HG02970 (cell line): Measurements from ENCODE around the gene DFFB.

Experiments
- ATAC-seq: cut with Tn5 transposase; IDR thresholded peaks from one replicate; pipeline ENCODE4 v1.9.1; 2021; ENCODE audit warnings: mild to moderate bottlenecking, moderate library complexity, moderate number of reproducible peaks; ENCODE audit not compliant: unreplicated experiment, low FRiP score

Gene DFFB

GRCh38 chr1:3894626-3895278 lies 37.5 kb downstream of the DFFB start:
- no peak for ATAC-seq

- ATAC-seq, result no peak
Observed at GRCh38 chr1:3895279-3895950, 38.1 kb downstream of the DFFB start.

- no peak for ATAC-seq
Observed at GRCh38 chr1:3895951-3896325, 38.7 kb downstream of the DFFB start.

- ATAC-seq, result no peak
Observed at GRCh38 chr1:3896396-3897000, 39.2 kb downstream of the DFFB start.

- ATAC-seq, result no peak
Observed at GRCh38 chr1:3898475-3898735, 41.1 kb downstream of the DFFB start.

GRCh38 chr1:3898994-3899753 lies 41.9 kb downstream of the DFFB start:
- no peak for ATAC-seq

- peak; percentile 1 for ATAC-seq
Observed at GRCh38 chr1:3899754-3900149, 42.5 kb downstream of the DFFB start.

GRCh38 chr1:3900150-3900968 lies 43.1 kb downstream of the DFFB start, which contains the start of gene C1orf174:
C1orf174 (minus strand) TSS chr1:3900272; CDS start chr1:3900186, 86 bp downstream.
- ATAC-seq, result peak; percentile 65

- ATAC-seq, result peak; percentile 55
Observed at GRCh38 chr1:3900969-3901529, 43.8 kb downstream of the DFFB start.

GRCh38 chr1:3902111-3902511 lies 44.8 kb downstream of the DFFB start:
- ATAC-seq, result no peak

- no peak for ATAC-seq
Observed at GRCh38 chr1:3902571-3903091, 45.4 kb downstream of the DFFB start.

GRCh38 chr1:3903141-3904005 lies 46.1 kb downstream of the DFFB start:
- ATAC-seq, result no peak

- ATAC-seq, result no peak
Observed at GRCh38 chr1:3904006-3904842, 46.9 kb downstream of the DFFB start.

GRCh38 chr1:3904843-3905185 lies 47.5 kb downstream of the DFFB start:
- no peak for ATAC-seq

GRCh38 chr1:3905266-3905952 lies 48.1 kb downstream of the DFFB start:
- no peak for ATAC-seq

GRCh38 chr1:3905953-3906671 lies 48.8 kb downstream of the DFFB start:
- ATAC-seq, result no peak

GRCh38 chr1:3906672-3907020 lies 49.4 kb downstream of the DFFB start:
- ATAC-seq, result no peak
